Esophagus squamous epithelium (tissue), 4 donors: ENCODE results near the gene LRP10.

Source experiments
- POLR2A ChIP-seq, 4 donors: fragments of 450-650 bp; IDR thresholded peaks; one replicate each; pipeline ENCODE4 v1.6.1; 2017; ENCODE audit warnings: antibody characterized with exemption in 4 of 4, mild to moderate bottlenecking in 4 of 4, moderate library complexity in 3 of 4
- TF ChIP-seq, protein P1 (sequence below), 6 experiments: fragments of 450-650 bp in 4 of 6; fragments of 200-600 bp in 2 of 6; sonication (generic) in 2 of 6; IDR thresholded peaks; one replicate each; pipeline ENCODE4 v1.5.1; 2016 to 2019; ENCODE audit warnings: antibody characterized with exemption in 6 of 6, mild to moderate bottlenecking in 4 of 6, moderate library complexity in 4 of 6

DNA sequence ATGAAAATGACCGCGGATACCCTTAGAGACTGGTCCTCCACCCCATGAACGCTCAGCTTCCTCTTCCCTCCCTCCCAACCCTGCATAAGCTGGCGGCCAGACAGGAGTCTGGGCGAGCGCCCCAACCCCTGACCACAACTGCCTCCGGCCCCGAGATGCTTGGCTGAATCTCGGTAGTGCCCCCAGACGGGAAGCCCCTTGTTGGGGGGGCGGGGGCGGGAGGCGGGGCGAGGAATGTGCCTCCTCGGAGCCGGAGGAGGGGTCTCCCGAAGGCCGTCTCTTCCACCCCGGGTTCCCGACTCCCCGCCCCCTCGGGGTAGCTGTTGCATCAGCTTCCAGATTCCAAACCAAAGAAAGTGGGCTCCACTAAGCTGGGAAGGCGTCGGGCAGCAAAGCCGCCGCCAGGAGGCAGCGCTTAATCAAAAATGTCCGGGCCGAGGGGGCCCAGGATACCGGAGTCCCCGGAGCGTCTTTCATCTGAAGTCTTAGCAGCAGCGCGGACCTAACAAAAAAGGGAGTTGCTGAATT, 48.9 kb upstream of the LRP10 start:
- TF ChIP-seq, protein P1, sequence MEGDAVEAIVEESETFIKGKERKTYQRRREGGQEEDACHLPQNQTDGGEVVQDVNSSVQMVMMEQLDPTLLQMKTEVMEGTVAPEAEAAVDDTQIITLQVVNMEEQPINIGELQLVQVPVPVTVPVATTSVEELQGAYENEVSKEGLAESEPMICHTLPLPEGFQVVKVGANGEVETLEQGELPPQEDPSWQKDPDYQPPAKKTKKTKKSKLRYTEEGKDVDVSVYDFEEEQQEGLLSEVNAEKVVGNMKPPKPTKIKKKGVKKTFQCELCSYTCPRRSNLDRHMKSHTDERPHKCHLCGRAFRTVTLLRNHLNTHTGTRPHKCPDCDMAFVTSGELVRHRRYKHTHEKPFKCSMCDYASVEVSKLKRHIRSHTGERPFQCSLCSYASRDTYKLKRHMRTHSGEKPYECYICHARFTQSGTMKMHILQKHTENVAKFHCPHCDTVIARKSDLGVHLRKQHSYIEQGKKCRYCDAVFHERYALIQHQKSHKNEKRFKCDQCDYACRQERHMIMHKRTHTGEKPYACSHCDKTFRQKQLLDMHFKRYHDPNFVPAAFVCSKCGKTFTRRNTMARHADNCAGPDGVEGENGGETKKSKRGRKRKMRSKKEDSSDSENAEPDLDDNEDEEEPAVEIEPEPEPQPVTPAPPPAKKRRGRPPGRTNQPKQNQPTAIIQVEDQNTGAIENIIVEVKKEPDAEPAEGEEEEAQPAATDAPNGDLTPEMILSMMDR (IDR thresholded peaks at IDR 0.05): peak; percentile 70 to 90 (median 84)
- no peak for TF ChIP-seq POLR2A (IDR thresholded peaks at IDR 0.05)
